ENCODE results near the gene NR1H2. TPM values are rescaled to one million over a fixed set of nuclear protein-coding genes. Genes with fewer than 3 reads are reported as not detected.
A peak's percentile ranks its signal among the peaks of the same experiment; 100 is the strongest.

NR1H2 gene
- total RNA-seq, 2 donors from 2014 or later, result 40.4 to 42.7 TPM

DNA sequence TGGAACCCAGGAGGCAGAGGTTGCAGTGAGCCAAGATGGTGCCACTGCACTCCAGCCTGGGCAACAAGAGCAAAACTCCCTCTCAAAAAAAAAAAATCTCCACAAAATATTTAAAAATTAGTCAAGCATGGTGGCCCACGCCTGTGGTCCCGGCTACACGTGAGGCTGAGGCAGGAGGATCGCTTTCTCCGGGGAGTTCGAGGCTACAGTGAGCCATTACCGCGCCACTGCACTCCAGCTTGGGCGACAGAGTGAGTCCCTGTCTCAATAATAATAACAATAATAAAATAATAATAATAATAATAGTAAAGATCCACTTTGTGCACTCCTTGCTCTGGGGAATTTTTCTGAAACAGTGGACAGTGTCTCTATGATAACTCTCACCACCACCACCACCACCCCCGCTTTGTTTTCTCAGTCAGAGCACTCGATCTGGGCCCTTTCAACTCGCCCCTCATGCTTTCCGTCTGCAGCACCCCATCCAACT is 19.5 kb upstream of the NR1H2 start:
- Histone ChIP-seq H3K4me1 (ENCODE audit: control insufficient read depth, insufficient read depth, low read length) (no peaks in the 10 kb centered on the region), H3K36me3 (ENCODE audit: control insufficient read depth, insufficient read depth, low read length) (no peaks in the 10 kb centered on the region), H3K4me3 (ENCODE audit: low read length) (no peak overlapping the region), H3K27ac (ENCODE audit: low read depth, low read length) (no peak overlapping the region), H3K9me3 (ENCODE audit: control insufficient read depth, low read length) (no peaks in the 10 kb centered on the region), H3K9ac (ENCODE audit: extremely low read depth, low read length, poor library complexity, severe bottlenecking) (no peak overlapping the region), H3K27me3 (ENCODE audit: control insufficient read depth, insufficient read depth, low read length, poor library complexity, severe bottlenecking) (no peaks in the 10 kb centered on the region)
- Mint-ChIP-seq H3K4me3 (no peak overlapping the region), H3K27me3 (ENCODE audit: insufficient read depth) (peaks cover 2% of the 10 kb centered on the region), H3K9me3 (no peaks in the 10 kb centered on the region), H3K27ac (no peak overlapping the region), H3K4me1 (peaks cover 2% of the 10 kb centered on the region), H3K36me3 (ENCODE audit: low read depth) (no peaks in the 10 kb centered on the region)
- TF ChIP-seq, protein P1, sequence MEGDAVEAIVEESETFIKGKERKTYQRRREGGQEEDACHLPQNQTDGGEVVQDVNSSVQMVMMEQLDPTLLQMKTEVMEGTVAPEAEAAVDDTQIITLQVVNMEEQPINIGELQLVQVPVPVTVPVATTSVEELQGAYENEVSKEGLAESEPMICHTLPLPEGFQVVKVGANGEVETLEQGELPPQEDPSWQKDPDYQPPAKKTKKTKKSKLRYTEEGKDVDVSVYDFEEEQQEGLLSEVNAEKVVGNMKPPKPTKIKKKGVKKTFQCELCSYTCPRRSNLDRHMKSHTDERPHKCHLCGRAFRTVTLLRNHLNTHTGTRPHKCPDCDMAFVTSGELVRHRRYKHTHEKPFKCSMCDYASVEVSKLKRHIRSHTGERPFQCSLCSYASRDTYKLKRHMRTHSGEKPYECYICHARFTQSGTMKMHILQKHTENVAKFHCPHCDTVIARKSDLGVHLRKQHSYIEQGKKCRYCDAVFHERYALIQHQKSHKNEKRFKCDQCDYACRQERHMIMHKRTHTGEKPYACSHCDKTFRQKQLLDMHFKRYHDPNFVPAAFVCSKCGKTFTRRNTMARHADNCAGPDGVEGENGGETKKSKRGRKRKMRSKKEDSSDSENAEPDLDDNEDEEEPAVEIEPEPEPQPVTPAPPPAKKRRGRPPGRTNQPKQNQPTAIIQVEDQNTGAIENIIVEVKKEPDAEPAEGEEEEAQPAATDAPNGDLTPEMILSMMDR (conservative IDR thresholded peaks at IDR 0.05), result no peak
- 51 to 69% methylated on average over 7 to 12 of the region's 13 CpGs for WGBS, 2 experiments (ENCODE audit: insufficient coverage in 1 of 2, insufficient read length in 1 of 2)
- no peak for DNase-seq

DNA sequence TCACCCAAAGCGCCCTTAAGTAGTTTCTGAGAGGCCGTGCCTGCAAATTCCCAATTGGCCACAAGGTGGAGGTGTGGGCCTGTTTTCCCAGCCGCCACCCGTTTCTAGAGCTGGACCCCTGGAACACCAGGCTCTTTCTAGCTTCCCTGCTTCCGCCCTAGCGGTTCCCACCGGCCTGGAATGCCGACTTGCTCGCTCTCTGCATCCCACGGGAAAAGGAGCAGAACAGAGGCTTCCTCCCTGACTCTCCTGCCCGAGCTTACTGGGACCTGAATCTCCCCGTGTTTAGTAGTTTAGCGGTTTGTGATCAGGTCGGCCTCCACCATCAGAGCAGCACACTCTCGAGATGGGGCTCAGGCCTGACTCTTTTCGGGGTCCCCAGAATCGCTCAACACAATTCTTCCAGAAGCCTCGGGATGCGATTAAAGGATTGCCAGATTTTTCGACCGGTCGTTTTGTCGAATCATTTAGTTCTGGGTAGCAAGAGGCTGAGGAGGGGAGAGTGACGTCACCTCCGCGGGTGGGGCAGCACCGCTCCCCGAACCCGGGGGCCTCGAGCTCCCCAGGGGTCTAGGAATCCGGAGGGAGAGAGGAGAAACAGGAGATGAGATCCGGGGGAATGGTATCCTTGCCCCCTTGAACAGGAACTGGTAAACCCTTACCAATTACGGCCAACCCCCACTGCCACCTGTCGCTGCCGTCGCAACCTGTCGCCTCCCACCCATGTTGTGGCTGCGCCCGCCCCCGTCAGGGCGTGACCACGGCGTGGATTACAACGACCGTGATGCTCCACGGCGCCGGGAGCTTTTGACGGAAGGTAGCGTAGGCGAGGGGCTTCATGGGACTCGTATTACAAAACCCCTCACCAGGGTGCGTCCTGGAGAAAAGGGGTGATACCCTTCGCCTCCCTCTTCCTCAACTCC is 18.8 kb upstream of the NR1H2 start:
- Mint-ChIP-seq H3K27ac (no peak overlapping the region), H3K4me1 (peaks cover 8% of the 10 kb centered on the region), H3K4me3 (no peak overlapping the region), H3K36me3 (ENCODE audit: low read depth) (no peaks in the 10 kb centered on the region), H3K9me3 (no peaks in the 10 kb centered on the region), H3K27me3 (ENCODE audit: insufficient read depth) (peaks cover 2% of the 10 kb centered on the region)
- H3K9me3 ChIP-seq (ENCODE audit: control insufficient read depth, low read length), result no peaks in the 10 kb centered on the region
- H3K4me1 ChIP-seq (ENCODE audit: control insufficient read depth, insufficient read depth, low read length), result no peaks in the 10 kb centered on the region
- WGBS, 2 experiments (ENCODE audit: insufficient coverage in 1 of 2, insufficient read length in 1 of 2), result 65 to 71% methylated on average over 29 to 54 of the region's 54 CpGs
- peak; percentile 93 for DNase-seq
- H3K4me3 ChIP-seq (ENCODE audit: low read length), result no peak overlapping the region
- no peak overlapping the region for H3K27ac ChIP-seq (ENCODE audit: low read depth, low read length)
- H3K27me3 ChIP-seq (ENCODE audit: control insufficient read depth, insufficient read depth, low read length, poor library complexity, severe bottlenecking), result no peaks in the 10 kb centered on the region
- H3K36me3 ChIP-seq (ENCODE audit: control insufficient read depth, insufficient read depth, low read length), result no peaks in the 10 kb centered on the region
- TF ChIP-seq, protein P1 (conservative IDR thresholded peaks at IDR 0.05), result peak; percentile 94
- H3K9ac ChIP-seq (ENCODE audit: extremely low read depth, low read length, poor library complexity, severe bottlenecking), result no peak overlapping the region

GRCh38 chr19:50358483-50359327 is 17.6 kb upstream of the NR1H2 start:
- H3K27me3 Mint-ChIP-seq (ENCODE audit: insufficient read depth), result peaks cover 2% of the 10 kb centered on the region
- no peak overlapping the region for H3K4me3 Mint-ChIP-seq
- Histone ChIP-seq H3K36me3 (ENCODE audit: control insufficient read depth, insufficient read depth, low read length) (no peaks in the 10 kb centered on the region), H3K27me3 (ENCODE audit: control insufficient read depth, insufficient read depth, low read length, poor library complexity, severe bottlenecking) (no peaks in the 10 kb centered on the region), H3K27ac (ENCODE audit: low read depth, low read length) (no peak overlapping the region), H3K4me1 (ENCODE audit: control insufficient read depth, insufficient read depth, low read length) (no peaks in the 10 kb centered on the region), H3K4me3 (ENCODE audit: low read length) (no peak overlapping the region), H3K9me3 (ENCODE audit: control insufficient read depth, low read length) (no peaks in the 10 kb centered on the region), H3K9ac (ENCODE audit: extremely low read depth, low read length, poor library complexity, severe bottlenecking) (no peak overlapping the region)
- WGBS, 2 experiments (ENCODE audit: insufficient coverage in 1 of 2, insufficient read length in 1 of 2), result 92 to 98% methylated on average over 45 to 54 of the region's 54 CpGs
- DNase-seq, result no peak
- no peak overlapping the region for H3K27ac Mint-ChIP-seq
- TF ChIP-seq, protein P1 (conservative IDR thresholded peaks at IDR 0.05), result no peak
- H3K9me3 Mint-ChIP-seq, result no peaks in the 10 kb centered on the region
- peaks cover 16% of the 10 kb centered on the region for H3K4me1 Mint-ChIP-seq
- no peaks in the 10 kb centered on the region for H3K36me3 Mint-ChIP-seq (ENCODE audit: low read depth)

Measured in endodermal cell (in vitro differentiated cells).